Measurements from ENCODE around the gene ENTHD1.
A peak's percentile ranks its signal among the peaks of the same experiment; 100 is the strongest.

The ENTHD1 gene

GRCh38 chr22:39732625-39733024 is 160.9 kb downstream of the ENTHD1 start:
- H3K27me3 ChIP-seq, result peaks cover 0 to 49% of the 10 kb centered on the region in 2 donors

GRCh38 chr22:39731881-39732555 is 161.5 kb downstream of the ENTHD1 start:
- no peak for TF ChIP-seq CTCF (IDR thresholded peaks at IDR 0.05)
- DNase-seq, result peak in 1 of 2 donors; percentile 27
- H3K4me3 ChIP-seq, result no peak overlapping the region
- no peak overlapping the region for H3K27ac ChIP-seq
- peaks cover 0 to 49% of the 10 kb centered on the region in 2 donors for H3K27me3 ChIP-seq
- H3K36me3 ChIP-seq, result no peaks in the 10 kb centered on the region
- H3K9me3 ChIP-seq, result no peaks in the 10 kb centered on the region
- intact Hi-C loops (cut with DNase I; ENCODE audit: low total_unique reads), result no loop called here
- H3K4me1 ChIP-seq, result no peaks in the 10 kb centered on the region

More at GRCh38 chr22:39732625-39733024, 160.9 kb downstream of the ENTHD1 start:
- no peaks in the 10 kb centered on the region for H3K4me1 ChIP-seq
- no peaks in the 10 kb centered on the region for H3K36me3 ChIP-seq
- no peak for TF ChIP-seq CTCF (IDR thresholded peaks at IDR 0.05)
- DNase-seq, result no peak
- no peaks in the 10 kb centered on the region for H3K9me3 ChIP-seq
- intact Hi-C loops (cut with DNase I; ENCODE audit: low total_unique reads), result no loop called here
- no peak overlapping the region for H3K27ac ChIP-seq
- no peak overlapping the region for H3K4me3 ChIP-seq

- no peak for TF ChIP-seq CTCF (IDR thresholded peaks at IDR 0.05)
- Histone ChIP-seq H3K27me3 (peaks cover 0 to 51% of the 10 kb centered on the region in 2 donors), H3K27ac (no peak overlapping the region)
These were observed 162.1 kb downstream of the ENTHD1 start for GRCh38 chr22:39731481-39731880.

GRCh38 chr22:39729141-39729934 is 164.2 kb downstream of the ENTHD1 start:
- intact Hi-C loops (cut with DNase I; ENCODE audit: low total_unique reads), result no loop called here
- H3K36me3 ChIP-seq, result no peaks in the 10 kb centered on the region
- H3K27ac ChIP-seq, result no peak overlapping the region
- peaks cover 0 to 54% of the 10 kb centered on the region in 2 donors for H3K27me3 ChIP-seq
- no peaks in the 10 kb centered on the region for H3K9me3 ChIP-seq
- H3K4me1 ChIP-seq, result no peaks in the 10 kb centered on the region
- no peak for TF ChIP-seq CTCF (IDR thresholded peaks at IDR 0.05)
- H3K4me3 ChIP-seq, result no peak overlapping the region
- peak in 1 of 2 donors; percentile 42 for DNase-seq

More at GRCh38 chr22:39731481-39731880, 162.1 kb downstream of the ENTHD1 start:
- Histone ChIP-seq H3K4me3 (no peak overlapping the region), H3K9me3 (no peaks in the 10 kb centered on the region), H3K4me1 (no peaks in the 10 kb centered on the region), H3K36me3 (no peaks in the 10 kb centered on the region)
- intact Hi-C loops (cut with DNase I; ENCODE audit: low total_unique reads), result no loop called here
- DNase-seq, result peak in 1 of 2 donors; percentile 31

GRCh38 chr22:39728236-39728860 is 165.2 kb downstream of the ENTHD1 start:
- intact Hi-C loops (cut with DNase I; ENCODE audit: low total_unique reads), result no loop called here
- Histone ChIP-seq H3K36me3 (no peaks in the 10 kb centered on the region), H3K27me3 (peaks cover 0 to 57% of the 10 kb centered on the region in 2 donors), H3K4me1 (no peaks in the 10 kb centered on the region), H3K27ac (no peak overlapping the region), H3K9me3 (no peaks in the 10 kb centered on the region), H3K4me3 (no peak overlapping the region)
- TF ChIP-seq CTCF (IDR thresholded peaks at IDR 0.05), result no peak
- peak in 1 of 2 donors; percentile 37 for DNase-seq

Data from tibial artery (tissue), 4 donors.